Breast epithelium (tissue), 3 donors: Measurements from ENCODE around the gene SYT12.

Source experiments
- CTCF ChIP-seq, 3 donors: fragments of 450-650 bp; IDR thresholded peaks; one replicate each; pipeline ENCODE4 v1.5.1; 2016 to 2017; ENCODE audit warnings: antibody characterized with exemption in 3 of 3, mild to moderate bottlenecking in 3 of 3, moderate library complexity in 3 of 3
- POLR2A ChIP-seq: fragments of 450-650 bp; IDR thresholded peaks from one replicate; pipeline ENCODE4 v1.6.1; 2016; ENCODE audit warnings: antibody characterized with exemption, mild to moderate bottlenecking, moderate library complexity

DNA sequence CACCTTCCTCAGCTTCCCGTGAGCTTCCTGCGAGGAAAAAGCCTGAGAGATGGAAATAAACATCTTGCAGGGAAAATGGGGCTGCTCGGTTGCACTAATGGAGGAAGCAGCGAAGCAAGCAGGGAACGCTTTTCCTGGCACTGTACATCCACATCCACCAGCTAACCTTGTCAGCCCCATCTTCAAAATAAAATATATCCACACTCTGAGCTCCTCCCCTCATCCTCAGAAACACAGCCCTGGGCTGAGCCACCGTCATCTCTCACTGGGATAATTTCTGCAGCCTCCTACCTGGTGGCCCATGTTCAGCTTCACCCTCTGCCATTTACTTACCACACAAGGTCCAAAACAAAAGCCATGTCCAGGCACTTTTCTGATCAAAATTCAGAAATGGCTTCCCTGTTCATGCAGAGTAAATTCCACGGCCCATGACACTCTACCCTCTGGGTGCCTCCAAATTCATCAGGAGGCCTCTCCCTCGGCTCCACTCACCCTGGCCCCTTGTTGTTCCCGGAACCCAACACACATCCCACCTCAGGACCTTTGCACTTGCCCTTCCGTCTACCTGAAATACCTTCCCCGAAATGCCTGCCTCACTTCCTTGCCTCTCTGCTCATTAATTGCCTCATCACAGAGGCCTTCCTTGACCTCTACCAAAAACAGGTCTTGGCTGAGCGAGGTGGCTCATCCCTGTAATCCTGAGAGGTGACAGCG lies 34.9 kb upstream of the SYT12 start:
- TF ChIP-seq CTCF (IDR thresholded peaks at IDR 0.05) (no peak), POLR2A (no peak)
